DOHH2 (cell line): ENCODE results near the gene DLG5.

ENCODE experiments used
- H3F3A ChIP-seq: fragments of 200-600 bp; sonication (generic), shearing (Covaris generic); 2 replicates; pipeline ENCODE4 v1.6.0; 2016; ENCODE audit warnings: antibody characterized with exemption, mild to moderate bottlenecking; ENCODE audit not compliant: control insufficient read depth, insufficient read depth
- H3K27ac ChIP-seq: fragments of 200-600 bp; sonication (generic); 2 replicates; pipeline ENCODE4 v1.5.1; 2014; ENCODE audit warnings: low read depth, mild to moderate bottlenecking, low read length, moderate library complexity
- H3K27me3 ChIP-seq: fragments of 200-600 bp; sonication (generic); 2 replicates; pipeline ENCODE4 v1.6.1; 2014; ENCODE audit warnings: mild to moderate bottlenecking, low read length, mixed read lengths; ENCODE audit not compliant: control insufficient read depth
- H3K36me3 ChIP-seq: fragments of 200-600 bp; sonication (generic); 2 replicates; pipeline ENCODE4 v1.6.1; 2014; ENCODE audit warnings: mild to moderate bottlenecking, low read length, moderate library complexity, mixed read lengths; ENCODE audit not compliant: control insufficient read depth
- H3K4me1 ChIP-seq: fragments of 200-600 bp; sonication (generic); 2 replicates; pipeline ENCODE4 v1.6.1; 2014; ENCODE audit warnings: mild to moderate bottlenecking, low read length, mixed read lengths; ENCODE audit not compliant: control insufficient read depth
- H3K4me2 ChIP-seq: fragments of 200-600 bp; sonication (generic); 2 replicates; pipeline ENCODE4 v1.6.0; 2014; ENCODE audit warnings: mild to moderate bottlenecking, low read length, moderate library complexity
- H3K4me3 ChIP-seq: fragments of 200-600 bp; sonication (generic); 2 replicates; pipeline ENCODE4 v1.5.1; 2014; ENCODE audit warnings: mild to moderate bottlenecking, low read length, mixed read lengths
- H3K79me2 ChIP-seq: fragments of 200-600 bp; sonication (generic); 2 replicates; pipeline ENCODE4 v1.6.1; 2014; ENCODE audit warnings: mild to moderate bottlenecking, low read length, mixed read lengths; ENCODE audit not compliant: control insufficient read depth
- H3K9me2 ChIP-seq: fragments of 200-600 bp; sonication (generic); replicated peaks from 2 replicates; pipeline ENCODE4 v1.6.1; 2014; ENCODE audit warnings: mild to moderate bottlenecking, low read length, mixed read lengths; ENCODE audit not compliant: control insufficient read depth
- H3K9me3 ChIP-seq: fragments of 200-600 bp; sonication (generic); 2 replicates; pipeline ENCODE4 v1.6.1; 2014; ENCODE audit warnings: antibody characterized with exemption, low read length, mixed read lengths; ENCODE audit not compliant: control insufficient read depth, insufficient read depth
- H4K20me1 ChIP-seq: fragments of 200-600 bp; sonication (generic); 2 replicates; pipeline ENCODE4 v1.6.0; 2014; ENCODE audit warnings: low read depth, mild to moderate bottlenecking, antibody characterized with exemption, low read length, moderate library complexity; ENCODE audit not compliant: control insufficient read depth, insufficient read depth
- CTCF ChIP-seq: fragments of 200-600 bp; sonication (generic); IDR thresholded peaks from one replicate; pipeline ENCODE4 v1.5.1; 2014; ENCODE audit warnings: antibody characterized with exemption, mild to moderate bottlenecking, low read depth, low read length; ENCODE audit not compliant: poor library complexity, severe bottlenecking
- EZH2phosphoT487 ChIP-seq: fragments of 200-600 bp; sonication (generic); IDR thresholded peaks from 2 replicates; pipeline ENCODE4 v1.6.1; 2017; ENCODE audit warnings: borderline replicate concordance, mild to moderate bottlenecking, antibody characterized with exemption, low read length, moderate library complexity, mixed read lengths

The DLG5 gene

GRCh38 chr10:77796311-77796915 lies 130.1 kb downstream of the DLG5 start:
- no peaks in the 10 kb centered on the region for H3K36me3 ChIP-seq
- no peak overlapping the region for H3K4me2 ChIP-seq
- H3K9me2 ChIP-seq, result no peaks in the 10 kb centered on the region
- H4K20me1 ChIP-seq, result no peaks in the 10 kb centered on the region
- H3K27ac ChIP-seq, result no peak overlapping the region
- no peaks in the 10 kb centered on the region for H3K79me2 ChIP-seq
- no peaks in the 10 kb centered on the region for H3K27me3 ChIP-seq
- no peaks in the 10 kb centered on the region for H3F3A ChIP-seq
- no peaks in the 10 kb centered on the region for H3K9me3 ChIP-seq
- TF ChIP-seq CTCF, result no peak
- H3K4me1 ChIP-seq, result no peaks in the 10 kb centered on the region
- H3K4me3 ChIP-seq, result no peak overlapping the region

- H3K4me1 ChIP-seq, result no peaks in the 10 kb centered on the region
- H3K4me2 ChIP-seq, result no peak overlapping the region
- H4K20me1 ChIP-seq, result no peaks in the 10 kb centered on the region
- H3K36me3 ChIP-seq, result no peaks in the 10 kb centered on the region
- no peak overlapping the region for H3K4me3 ChIP-seq
- no peaks in the 10 kb centered on the region for H3K9me2 ChIP-seq
- no peaks in the 10 kb centered on the region for H3K9me3 ChIP-seq
- H3K27ac ChIP-seq, result no peak overlapping the region
- no peaks in the 10 kb centered on the region for H3K79me2 ChIP-seq
- no peaks in the 10 kb centered on the region for H3F3A ChIP-seq
- H3K27me3 ChIP-seq, result no peaks in the 10 kb centered on the region
- TF ChIP-seq CTCF, result no peak
- TF ChIP-seq EZH2phosphoT487, result no peak
Observed at GRCh38 chr10:77795426-77796055, 131.0 kb downstream of the DLG5 start.

GRCh38 chr10:77794256-77795142 lies 132.1 kb downstream of the DLG5 start:
- TF ChIP-seq CTCF (no peak), EZH2phosphoT487 (no peak)
- Histone ChIP-seq H3K4me2 (no peak overlapping the region), H3F3A (no peaks in the 10 kb centered on the region), H4K20me1 (no peaks in the 10 kb centered on the region), H3K36me3 (no peaks in the 10 kb centered on the region), H3K9me2 (no peaks in the 10 kb centered on the region), H3K4me1 (no peaks in the 10 kb centered on the region), H3K27ac (no peak overlapping the region), H3K4me3 (no peak overlapping the region), H3K9me3 (no peaks in the 10 kb centered on the region), H3K79me2 (no peaks in the 10 kb centered on the region), H3K27me3 (no peaks in the 10 kb centered on the region)
